Glutamatergic neuron (in vitro differentiated cells): ENCODE data around the gene KCNH5. TPM values are rescaled to one million over a fixed set of nuclear protein-coding genes. Genes with fewer than 3 reads are reported as not detected.

Experiments used
- DNase-seq: peaks from one replicate; pipeline ENCODE4 v3.0.0; 2022
- H3K27ac Mint-ChIP-seq: one replicate; pipeline ENCODE4 v1.8.0; 2020; ENCODE audit warnings: mild to moderate bottlenecking, mixed read lengths, inconsistent platforms; ENCODE audit not compliant: unreplicated experiment
- H3K27me3 Mint-ChIP-seq: one replicate; pipeline ENCODE4 v1.8.0; 2020; ENCODE audit warnings: mild to moderate bottlenecking, moderate library complexity, mixed read lengths, inconsistent platforms; ENCODE audit not compliant: unreplicated experiment
- H3K36me3 Mint-ChIP-seq: one replicate; pipeline ENCODE4 v1.8.0; 2020; ENCODE audit warnings: mild to moderate bottlenecking, mixed read lengths, inconsistent platforms; ENCODE audit not compliant: unreplicated experiment
- H3K4me1 Mint-ChIP-seq: one replicate; pipeline ENCODE4 v1.8.0; 2020; ENCODE audit warnings: mild to moderate bottlenecking, low read depth, mixed read lengths, inconsistent platforms; ENCODE audit not compliant: unreplicated experiment
- H3K4me3 Mint-ChIP-seq: one replicate; pipeline ENCODE4 v1.8.0; 2020; ENCODE audit warnings: mild to moderate bottlenecking, mixed read lengths, inconsistent platforms; ENCODE audit not compliant: unreplicated experiment
- H3K9me3 Mint-ChIP-seq: one replicate; pipeline ENCODE4 v1.8.0; 2020; ENCODE audit warnings: mild to moderate bottlenecking, moderate library complexity, mixed read lengths, inconsistent platforms; ENCODE audit not compliant: unreplicated experiment
- total RNA-seq: library from RNA; stranded (reverse); fragmentation: NEBNext Ultra II Directional; extraction: Animal tissue kit (Norgen Biotek cat#: 25700); gene quantifications from one replicate; pipeline ENCODE4 v1.2.1, GENCODE V29; 2021; ENCODE audit not compliant: unreplicated experiment
- TF ChIP-seq, protein P1 (sequence below): fragments of 200-600 bp; sonication (generic); IDR thresholded peaks from one replicate; pipeline ENCODE4 v1.5.0; 2021; ENCODE audit not compliant: partially characterized antibody, unreplicated experiment

Gene KCNH5
- total RNA-seq, 1 donor from 2014 or later = 0.32 TPM

DNA sequence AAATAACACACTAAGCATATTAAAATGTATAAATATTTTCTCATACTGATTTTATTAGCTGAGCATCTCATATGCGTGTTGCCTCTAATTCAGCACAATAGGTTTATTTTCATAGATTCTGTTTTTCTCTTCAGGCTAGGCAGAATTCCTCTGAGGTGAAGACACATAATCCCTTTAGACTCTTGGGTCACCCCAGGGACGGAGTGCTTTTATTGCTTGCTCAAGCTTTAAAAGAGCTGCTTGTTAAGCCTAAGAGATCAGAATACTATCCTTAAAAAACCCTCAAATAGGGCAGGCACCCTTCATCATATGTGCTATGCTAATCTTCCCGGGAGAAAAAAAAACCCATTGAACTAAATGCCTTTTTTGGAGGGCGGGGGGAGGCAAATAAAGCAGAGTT, 390.1 kb downstream of the KCNH5 start:
- Mint-ChIP-seq H3K27me3 (no peaks in the 10 kb centered on the region), H3K4me1 (peaks cover 7% of the 10 kb centered on the region), H3K36me3 (no peaks in the 10 kb centered on the region), H3K27ac (no peak overlapping the region), H3K4me3 (no peak overlapping the region), H3K9me3 (no peaks in the 10 kb centered on the region)
- TF ChIP-seq, protein P1, sequence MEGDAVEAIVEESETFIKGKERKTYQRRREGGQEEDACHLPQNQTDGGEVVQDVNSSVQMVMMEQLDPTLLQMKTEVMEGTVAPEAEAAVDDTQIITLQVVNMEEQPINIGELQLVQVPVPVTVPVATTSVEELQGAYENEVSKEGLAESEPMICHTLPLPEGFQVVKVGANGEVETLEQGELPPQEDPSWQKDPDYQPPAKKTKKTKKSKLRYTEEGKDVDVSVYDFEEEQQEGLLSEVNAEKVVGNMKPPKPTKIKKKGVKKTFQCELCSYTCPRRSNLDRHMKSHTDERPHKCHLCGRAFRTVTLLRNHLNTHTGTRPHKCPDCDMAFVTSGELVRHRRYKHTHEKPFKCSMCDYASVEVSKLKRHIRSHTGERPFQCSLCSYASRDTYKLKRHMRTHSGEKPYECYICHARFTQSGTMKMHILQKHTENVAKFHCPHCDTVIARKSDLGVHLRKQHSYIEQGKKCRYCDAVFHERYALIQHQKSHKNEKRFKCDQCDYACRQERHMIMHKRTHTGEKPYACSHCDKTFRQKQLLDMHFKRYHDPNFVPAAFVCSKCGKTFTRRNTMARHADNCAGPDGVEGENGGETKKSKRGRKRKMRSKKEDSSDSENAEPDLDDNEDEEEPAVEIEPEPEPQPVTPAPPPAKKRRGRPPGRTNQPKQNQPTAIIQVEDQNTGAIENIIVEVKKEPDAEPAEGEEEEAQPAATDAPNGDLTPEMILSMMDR = no peak
- no peak for DNase-seq

DNA sequence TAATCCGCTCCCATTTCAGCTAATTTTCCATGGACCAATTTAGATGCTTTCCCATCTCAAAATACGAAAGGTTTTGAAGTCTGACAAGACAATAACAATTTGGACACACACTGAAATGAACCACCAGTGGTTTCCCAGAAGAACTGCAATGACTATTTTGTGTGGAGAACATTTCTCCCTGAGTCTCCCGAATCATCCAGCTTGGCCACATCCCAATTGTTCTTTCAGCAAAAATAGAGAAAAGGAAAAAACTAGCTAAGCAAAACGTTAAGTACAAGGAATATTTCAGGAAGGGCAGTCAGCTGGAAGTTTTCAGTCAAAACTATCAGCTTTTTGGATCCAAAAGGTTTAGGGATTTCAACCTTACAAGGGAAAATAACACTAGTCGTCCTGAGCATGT, 390.6 kb downstream of the KCNH5 start:
- TF ChIP-seq, protein P1 = no peak
- H3K4me1 Mint-ChIP-seq = peaks cover 7% of the 10 kb centered on the region
- no peak overlapping the region for H3K4me3 Mint-ChIP-seq
- H3K27me3 Mint-ChIP-seq = no peaks in the 10 kb centered on the region
- H3K27ac Mint-ChIP-seq = no peak overlapping the region
- H3K9me3 Mint-ChIP-seq = no peaks in the 10 kb centered on the region
- no peak for DNase-seq
- H3K36me3 Mint-ChIP-seq = no peaks in the 10 kb centered on the region

Other genes starting within 250 kb of the KCNH5 start
- gene RHOJ, start 159.0 kb upstream of the KCNH5 start, total RNA-seq = not detected